Stomach (tissue), 4 donors: ENCODE results near the gene CLEC1A.

Source experiments
- CTCF ChIP-seq, 7 experiments: fragments of 450-650 bp in 4 of 7; fragments of 200-600 bp in 3 of 7; sonication (generic) in 3 of 7; IDR thresholded peaks; one replicate each; pipeline ENCODE4 v1.5.1; 2016 to 2019; ENCODE audit warnings: antibody characterized with exemption in 7 of 7, control low read depth in 2 of 7, mild to moderate bottlenecking in 1 of 7
- EP300 ChIP-seq: sonication (generic); formaldehyde crosslinking; IDR thresholded peaks from one replicate; pipeline ENCODE4 v1.6.1; 2017; ENCODE audit warnings: antibody characterized with exemption
- POLR2A ChIP-seq, 4 donors: fragments of 450-650 bp; IDR thresholded peaks; one replicate each; pipeline ENCODE4 v1.6.1; 2016; ENCODE audit warnings: antibody characterized with exemption in 4 of 4, control low read depth in 2 of 4, mild to moderate bottlenecking in 1 of 4, moderate library complexity in 1 of 4
- POLR2AphosphoS5 ChIP-seq, 3 donors: sonication (generic); formaldehyde crosslinking; IDR thresholded peaks; one replicate each; pipeline ENCODE4 v1.6.1; 2016; ENCODE audit warnings: antibody characterized with exemption in 3 of 3

GRCh38 chr12:10025236-10025635 lies 73.5 kb downstream of the CLEC1A start:
- TF ChIP-seq CTCF (IDR thresholded peaks at IDR 0.05) (no peak), POLR2AphosphoS5 (IDR thresholded peaks at IDR 0.05) (no peak), POLR2A (IDR thresholded peaks at IDR 0.05) (no peak), EP300 (no peak)
